ENCODE results near the gene KLF11.

The KLF11 gene

GRCh38 chr2:10031886-10032745, 11.2 kb upstream of the KLF11 start:
- Histone ChIP-seq H3K9ac (ENCODE audit: low read length) (no peak overlapping the region), H3K27me3 (replicated peaks; ENCODE audit: insufficient read depth, low read length) (no peaks in the 10 kb centered on the region), H3K4me1 (ENCODE audit: low read length) (peaks cover 9% of the 10 kb centered on the region), H3K36me3 (replicated peaks; ENCODE audit: insufficient read depth, low read length) (no peaks in the 10 kb centered on the region), H2AFZ (ENCODE audit: low read length) (no peak overlapping the region), H3K27ac (ENCODE audit: low read length) (no peak overlapping the region), H3K79me2 (ENCODE audit: low read length) (no peaks in the 10 kb centered on the region), H3K4me3 (ENCODE audit: low read length) (no peak overlapping the region), H3K9me3 (replicated peaks; ENCODE audit: insufficient read depth, low read length) (no peaks in the 10 kb centered on the region), H3K9me2 (replicated peaks; ENCODE audit: insufficient read depth, low read length) (no peaks in the 10 kb centered on the region), H4K20me1 (ENCODE audit: insufficient read depth, low read length) (no peaks in the 10 kb centered on the region), H3F3A (ENCODE audit: insufficient read depth, low read length) (no peaks in the 10 kb centered on the region), H3K4me2 (ENCODE audit: low read depth, low read length) (no peak overlapping the region)
- TF ChIP-seq EZH2phosphoT487 (IDR thresholded peaks at IDR 0.05; ENCODE audit: low read length) (no peak), EZH2 (optimal IDR thresholded peaks at IDR 0.05; ENCODE audit: low read depth, low read length) (no peak)
- TF ChIP-seq, protein P1, sequence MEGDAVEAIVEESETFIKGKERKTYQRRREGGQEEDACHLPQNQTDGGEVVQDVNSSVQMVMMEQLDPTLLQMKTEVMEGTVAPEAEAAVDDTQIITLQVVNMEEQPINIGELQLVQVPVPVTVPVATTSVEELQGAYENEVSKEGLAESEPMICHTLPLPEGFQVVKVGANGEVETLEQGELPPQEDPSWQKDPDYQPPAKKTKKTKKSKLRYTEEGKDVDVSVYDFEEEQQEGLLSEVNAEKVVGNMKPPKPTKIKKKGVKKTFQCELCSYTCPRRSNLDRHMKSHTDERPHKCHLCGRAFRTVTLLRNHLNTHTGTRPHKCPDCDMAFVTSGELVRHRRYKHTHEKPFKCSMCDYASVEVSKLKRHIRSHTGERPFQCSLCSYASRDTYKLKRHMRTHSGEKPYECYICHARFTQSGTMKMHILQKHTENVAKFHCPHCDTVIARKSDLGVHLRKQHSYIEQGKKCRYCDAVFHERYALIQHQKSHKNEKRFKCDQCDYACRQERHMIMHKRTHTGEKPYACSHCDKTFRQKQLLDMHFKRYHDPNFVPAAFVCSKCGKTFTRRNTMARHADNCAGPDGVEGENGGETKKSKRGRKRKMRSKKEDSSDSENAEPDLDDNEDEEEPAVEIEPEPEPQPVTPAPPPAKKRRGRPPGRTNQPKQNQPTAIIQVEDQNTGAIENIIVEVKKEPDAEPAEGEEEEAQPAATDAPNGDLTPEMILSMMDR (IDR thresholded peaks at IDR 0.05; ENCODE audit: low read length), result no peak
- no peak for DNase-seq

DNA sequence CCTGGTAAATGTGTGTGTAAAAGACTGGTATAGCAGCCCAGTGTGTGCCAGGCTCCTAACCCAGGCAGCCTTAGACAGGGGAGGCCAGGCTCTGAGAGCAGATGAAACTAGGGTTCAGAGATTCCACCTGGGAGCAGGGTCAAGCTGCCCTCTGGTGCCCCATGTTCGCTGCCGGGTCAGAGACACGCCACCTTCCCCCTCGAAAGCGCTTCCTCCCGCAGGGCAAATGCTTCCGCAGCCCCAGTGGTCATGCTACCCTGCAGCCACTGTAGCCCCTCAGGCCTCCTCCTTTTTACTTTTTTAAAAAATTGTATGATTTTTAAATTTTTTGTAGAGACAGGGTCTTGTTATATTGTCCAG, 10.6 kb upstream of the KLF11 start:
- no peaks in the 10 kb centered on the region for H3K36me3 ChIP-seq (replicated peaks; ENCODE audit: insufficient read depth, low read length)
- no peaks in the 10 kb centered on the region for H4K20me1 ChIP-seq (ENCODE audit: insufficient read depth, low read length)
- TF ChIP-seq, protein P1 (IDR thresholded peaks at IDR 0.05; ENCODE audit: low read length), result no peak
- TF ChIP-seq EZH2 (optimal IDR thresholded peaks at IDR 0.05; ENCODE audit: low read depth, low read length) (no peak), EZH2phosphoT487 (IDR thresholded peaks at IDR 0.05; ENCODE audit: low read length) (no peak)
- H3K27me3 ChIP-seq (replicated peaks; ENCODE audit: insufficient read depth, low read length), result no peaks in the 10 kb centered on the region
- H3K9me3 ChIP-seq (replicated peaks; ENCODE audit: insufficient read depth, low read length), result no peaks in the 10 kb centered on the region
- H3K9ac ChIP-seq (ENCODE audit: low read length), result no peak overlapping the region
- H3K4me2 ChIP-seq (ENCODE audit: low read depth, low read length), result no peak overlapping the region
- H3K27ac ChIP-seq (ENCODE audit: low read length), result no peak overlapping the region
- no peak overlapping the region for H3K4me3 ChIP-seq (ENCODE audit: low read length)
- peaks cover 9% of the 10 kb centered on the region for H3K4me1 ChIP-seq (ENCODE audit: low read length)
- no peaks in the 10 kb centered on the region for H3F3A ChIP-seq (ENCODE audit: insufficient read depth, low read length)
- H3K79me2 ChIP-seq (ENCODE audit: low read length), result no peaks in the 10 kb centered on the region
- no peaks in the 10 kb centered on the region for H3K9me2 ChIP-seq (replicated peaks; ENCODE audit: insufficient read depth, low read length)
- no peak overlapping the region for H2AFZ ChIP-seq (ENCODE audit: low read length)
- DNase-seq, result no peak

DNA sequence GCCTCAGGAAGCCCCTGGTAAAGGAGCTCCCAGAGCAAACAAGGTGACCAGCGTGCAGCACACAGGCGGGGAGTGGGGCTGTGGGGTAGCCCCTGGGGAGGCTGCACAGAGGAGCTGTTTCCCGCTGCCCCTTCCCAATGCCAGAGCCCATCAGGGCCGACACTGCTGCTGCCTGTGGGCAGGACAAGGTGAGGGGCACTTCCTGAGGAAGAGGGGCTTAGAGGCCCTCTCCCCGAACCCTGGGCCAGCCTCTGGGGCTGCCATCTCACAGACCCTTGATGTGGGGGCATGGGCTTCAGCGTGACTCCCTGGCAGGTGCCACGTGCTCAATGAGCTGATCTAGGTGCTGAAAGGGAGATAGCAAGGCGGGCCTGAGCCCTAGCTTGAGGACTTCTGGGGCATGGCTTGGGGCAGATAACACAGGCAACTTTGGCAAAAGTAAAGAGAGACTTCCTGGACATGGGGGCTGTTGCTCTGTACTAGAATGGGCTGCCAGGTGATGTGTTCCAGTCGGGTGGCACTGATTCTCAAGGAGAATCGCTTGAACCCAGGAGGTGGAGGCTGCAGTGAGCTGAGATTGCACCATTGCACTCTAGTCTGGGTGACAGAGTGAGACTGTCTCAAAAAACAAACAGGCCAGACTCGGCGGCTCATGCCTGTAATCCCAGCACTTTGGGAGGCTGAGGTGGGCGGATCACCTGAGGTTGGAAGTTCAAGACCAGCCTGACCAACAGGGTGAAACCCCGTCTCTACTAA, 9.9 kb upstream of the KLF11 start:
- TF ChIP-seq, protein P1 (IDR thresholded peaks at IDR 0.05; ENCODE audit: low read length), result no peak
- TF ChIP-seq EZH2 (optimal IDR thresholded peaks at IDR 0.05; ENCODE audit: low read depth, low read length) (no peak), EZH2phosphoT487 (IDR thresholded peaks at IDR 0.05; ENCODE audit: low read length) (no peak)
- Histone ChIP-seq H2AFZ (ENCODE audit: low read length) (no peak overlapping the region), H3K4me2 (ENCODE audit: low read depth, low read length) (no peak overlapping the region), H3K79me2 (ENCODE audit: low read length) (no peaks in the 10 kb centered on the region), H3K27me3 (replicated peaks; ENCODE audit: insufficient read depth, low read length) (no peaks in the 10 kb centered on the region), H3K36me3 (replicated peaks; ENCODE audit: insufficient read depth, low read length) (no peaks in the 10 kb centered on the region), H3K4me1 (ENCODE audit: low read length) (peaks cover 9% of the 10 kb centered on the region), H3K9me3 (replicated peaks; ENCODE audit: insufficient read depth, low read length) (no peaks in the 10 kb centered on the region), H3K9ac (ENCODE audit: low read length) (no peak overlapping the region), H3K4me3 (ENCODE audit: low read length) (no peak overlapping the region), H3K27ac (ENCODE audit: low read length) (no peak overlapping the region), H3F3A (ENCODE audit: insufficient read depth, low read length) (no peaks in the 10 kb centered on the region), H4K20me1 (ENCODE audit: insufficient read depth, low read length) (no peaks in the 10 kb centered on the region), H3K9me2 (replicated peaks; ENCODE audit: insufficient read depth, low read length) (no peaks in the 10 kb centered on the region)
- DNase-seq, result no peak

All from MM.1S (cell line).